Left ventricle myocardium superior (tissue), 1 donor: ENCODE measurements around the gene PRUNE2. TPM values are rescaled to one million over a fixed set of nuclear protein-coding genes. Genes with fewer than 3 reads are reported as not detected.
"Not testable (repeated sequence)": the region's sequence is repeated elsewhere in the genome, so short reads cannot be mapped to it uniquely, and the experiment has no call there.

Experiments used
- ATAC-seq: fragments of 200-7000 bp; cut with Tn5 transposase; one replicate; pipeline ENCODE4 v1.9.1; 2020; ENCODE audit warnings: mild to moderate bottlenecking, moderate library complexity
- DNase-seq: peaks from one replicate; pipeline ENCODE4 v3.0.0-alpha.2; 2020
- intact Hi-C: fragments of 100-400 bp; cut with micrococcal nuclease; formaldehyde crosslinking; loops from one replicate; pipeline ENCODE4 v1.11.0; 2022
- long read RNA-seq: library from polyadenylated mRNA; unstranded; transcript quantifications from one replicate; pipeline ENCODE4 v2.0.0, GENCODE V29; 2021
- total RNA-seq: library from RNA; stranded (reverse); fragmentation: NEBNext Ultra II Directional; extraction: Animal tissue kit (Norgen Biotek cat#: 25700); gene quantifications from one replicate; pipeline ENCODE4 v1.2.1, GENCODE V29; 2021
- donor health status: DM: no; HTN: yes; CAD: no; lungs with severe emphysema.

Gene PRUNE2
- total RNA-seq = 1.4 TPM
- long read RNA-seq = 0 reads

DNA sequence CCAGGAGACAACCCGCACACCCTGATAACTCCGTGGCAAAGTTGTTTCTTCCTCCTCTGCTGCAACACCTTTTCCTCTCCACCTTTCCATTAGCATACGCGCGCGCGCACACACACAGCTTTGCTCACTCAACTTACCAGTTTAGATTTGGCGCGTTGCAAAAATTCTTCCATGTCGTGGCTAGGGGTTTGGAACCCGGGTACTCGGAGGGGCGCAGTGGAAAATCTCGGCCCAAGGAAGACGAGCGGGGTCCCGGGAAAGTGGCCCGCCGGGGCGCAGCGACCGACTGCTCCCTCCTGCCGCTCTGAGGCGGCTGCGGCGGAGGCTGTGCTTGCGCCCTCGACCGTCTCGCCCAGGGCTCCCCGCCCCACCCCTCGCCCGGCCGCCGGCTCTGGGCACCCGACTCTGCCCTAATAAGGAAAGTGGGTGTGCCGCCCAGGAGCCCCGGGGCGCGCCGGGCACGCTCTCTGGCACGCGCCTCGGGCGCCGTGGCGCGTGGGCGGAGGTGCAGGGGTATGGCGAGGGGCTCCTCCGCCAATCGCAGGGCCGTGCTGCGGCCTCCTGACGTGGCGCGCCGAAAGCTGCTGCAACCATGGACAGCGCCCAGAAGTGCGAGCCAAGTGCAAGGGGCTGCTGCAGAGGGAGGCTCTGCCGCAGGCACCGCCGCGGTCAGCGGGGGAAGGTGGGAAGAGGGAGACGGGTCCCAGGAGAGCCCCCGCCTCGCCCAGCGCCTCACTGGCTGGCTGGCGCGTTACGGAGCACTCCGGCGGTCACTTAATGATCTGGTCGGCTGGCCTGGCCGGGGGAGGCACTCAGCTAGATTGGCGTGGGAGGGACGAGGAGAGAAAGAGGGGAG is at the start of gene PRUNE2:
TSS of gene PRUNE2 (minus strand) at position 324 of the 856 bp plus-strand sequence. CDS start at position 173, 151 bp downstream.
- ATAC-seq = peak; percentile 96
- intact Hi-C loops = no loop called here

DNA sequence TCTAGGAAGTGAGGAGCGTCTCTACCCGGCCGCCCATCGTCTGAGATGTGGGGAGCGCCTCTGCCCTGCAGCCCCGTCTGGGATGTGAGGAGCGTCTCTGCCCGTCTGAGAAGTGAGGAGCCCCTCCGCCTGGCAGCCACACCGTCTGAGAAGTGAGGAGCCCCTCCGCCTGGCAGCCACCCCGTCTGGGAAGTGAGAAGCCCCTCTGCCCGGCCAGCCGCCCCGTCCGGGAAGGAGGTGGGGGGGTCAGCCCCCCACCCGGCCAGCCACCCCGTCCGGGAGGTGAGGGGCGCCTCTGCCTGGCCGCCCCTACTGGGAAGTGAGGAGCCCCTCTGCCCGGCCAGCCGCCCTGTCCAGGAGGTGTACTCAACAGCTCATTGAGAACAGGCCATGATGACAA is 49.5 kb upstream of the PRUNE2 start:
- intact Hi-C loops, ATAC-seq, DNase-seq: not testable (repeated sequence)

More for the DNA sequence above, at the start of gene PRUNE2:
- DNase-seq = peak; percentile 62

DNA sequence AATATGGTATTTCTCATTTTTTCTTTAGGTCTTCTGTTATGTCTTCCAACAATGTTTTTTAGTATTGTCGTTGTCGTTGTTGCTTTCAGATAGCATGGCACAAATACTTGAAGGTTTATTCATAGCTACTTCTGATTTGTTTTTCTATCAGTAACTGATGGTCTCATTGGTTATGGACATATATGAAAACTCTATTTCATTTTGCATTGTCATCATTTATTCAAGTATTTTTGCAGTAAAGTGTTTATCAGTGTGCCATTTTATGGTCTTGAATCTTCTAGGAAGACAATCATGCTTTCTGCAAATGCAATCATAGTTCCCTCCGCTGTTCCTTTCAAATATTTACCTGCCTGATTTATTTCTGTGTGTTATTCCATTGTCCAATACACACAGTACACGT is 44.0 kb upstream of the PRUNE2 start:
- DNase-seq (no peak), ATAC-seq (no peak)
- intact Hi-C loops = no loop called here

DNA sequence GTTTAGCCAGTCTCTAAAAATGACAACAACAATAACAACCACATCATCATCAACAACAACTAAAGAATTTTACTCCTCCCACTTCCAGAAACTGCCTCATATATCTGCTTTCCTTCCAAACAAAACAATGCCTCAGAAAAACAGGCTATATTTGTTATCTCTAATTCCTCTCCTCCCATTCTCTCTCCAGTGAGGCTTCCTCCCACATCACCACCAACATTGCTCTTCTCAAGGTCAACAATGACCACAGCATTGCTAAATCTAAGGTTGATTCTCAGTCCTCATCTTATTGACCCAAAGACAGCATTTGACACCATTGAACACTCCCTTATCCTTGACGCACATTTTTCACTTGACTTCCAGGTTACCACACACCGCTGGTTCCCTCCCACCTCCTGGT is 38.1 kb upstream of the PRUNE2 start:
- DNase-seq (no peak), ATAC-seq (no peak)
- intact Hi-C loops = no loop called here

GRCh38 chr9:76943054-76943453 is 37.1 kb upstream of the PRUNE2 start:
- no peak for DNase-seq
- intact Hi-C loops = no loop called here
- no peak for ATAC-seq

DNA sequence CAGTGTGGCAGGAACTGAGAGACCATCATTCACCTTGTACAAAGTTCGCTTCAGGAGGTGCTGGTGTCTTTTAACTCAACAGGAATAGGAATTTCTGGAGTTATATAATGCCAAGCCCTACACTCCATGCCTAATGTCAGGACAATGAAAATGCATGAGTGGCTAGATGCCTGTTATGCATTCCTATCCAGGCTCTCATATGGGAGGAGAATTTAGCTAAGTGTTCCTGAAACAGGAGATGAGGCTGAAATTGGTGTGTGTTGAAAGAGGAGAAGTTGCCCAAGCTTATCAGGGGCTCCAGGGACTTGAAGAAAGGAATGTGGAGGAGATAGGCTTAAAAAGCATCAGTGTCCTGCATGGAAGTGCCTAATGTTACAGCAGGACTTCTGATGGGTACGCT is 26.8 kb upstream of the PRUNE2 start:
- ATAC-seq (no peak), DNase-seq (no peak)
- intact Hi-C loops = no loop called here

DNA sequence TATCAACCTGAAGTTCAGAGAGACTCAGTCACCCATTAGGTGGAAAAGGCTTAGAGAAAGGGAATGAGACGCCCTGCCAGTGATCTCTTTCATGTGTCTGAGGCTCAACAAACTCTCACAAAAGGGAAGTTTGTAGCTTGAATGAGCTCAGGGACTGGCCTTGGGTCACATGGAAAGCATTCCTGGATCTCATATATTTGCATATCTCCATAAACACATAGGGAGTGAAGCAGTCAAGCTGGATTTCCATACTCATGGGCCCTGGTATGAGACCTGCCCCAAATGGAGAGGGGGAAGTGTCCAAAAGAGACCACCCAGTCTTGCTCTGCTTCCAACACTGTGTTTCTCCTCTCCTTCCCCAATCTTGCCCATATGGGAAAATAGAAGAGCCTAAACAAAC is 26.4 kb upstream of the PRUNE2 start:
- ATAC-seq = no peak
- intact Hi-C loops = no loop called here

GRCh38 chr9:76927540-76928240 is 21.8 kb upstream of the PRUNE2 start:
- DNase-seq (no peak), ATAC-seq (no peak)
- intact Hi-C loops = no loop called here

More for the DNA sequence above, 26.4 kb upstream of the PRUNE2 start:
- DNase-seq = no peak

- no peak for DNase-seq
- no peak for ATAC-seq
- intact Hi-C loops = no loop called here
Measured at GRCh38 chr9:76926846-76927245, 20.9 kb upstream of the PRUNE2 start.

GRCh38 chr9:76926324-76926741 is 20.4 kb upstream of the PRUNE2 start:
- no peak for DNase-seq
- intact Hi-C loops = no loop called here
- no peak for ATAC-seq

DNA sequence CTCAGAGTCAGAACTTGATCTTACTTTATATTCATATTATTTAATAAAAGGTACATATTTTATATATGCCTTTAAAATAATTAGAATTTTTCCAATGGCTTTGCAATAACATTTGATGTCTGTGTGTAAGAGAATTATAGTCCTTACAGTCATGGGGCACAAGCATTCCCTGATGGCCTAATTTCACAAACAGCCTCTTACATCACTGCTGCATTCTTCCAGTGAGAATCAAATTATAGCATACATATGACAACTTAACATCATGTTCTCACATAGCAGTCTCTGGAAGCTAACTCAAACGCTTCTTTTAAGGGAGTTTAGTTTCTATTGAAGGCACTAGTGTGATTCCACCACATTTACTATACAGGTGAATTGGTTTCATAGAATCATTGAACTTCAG is 15.3 kb upstream of the PRUNE2 start:
- no peak for ATAC-seq
- DNase-seq = no peak
- intact Hi-C loops = no loop called here

DNA sequence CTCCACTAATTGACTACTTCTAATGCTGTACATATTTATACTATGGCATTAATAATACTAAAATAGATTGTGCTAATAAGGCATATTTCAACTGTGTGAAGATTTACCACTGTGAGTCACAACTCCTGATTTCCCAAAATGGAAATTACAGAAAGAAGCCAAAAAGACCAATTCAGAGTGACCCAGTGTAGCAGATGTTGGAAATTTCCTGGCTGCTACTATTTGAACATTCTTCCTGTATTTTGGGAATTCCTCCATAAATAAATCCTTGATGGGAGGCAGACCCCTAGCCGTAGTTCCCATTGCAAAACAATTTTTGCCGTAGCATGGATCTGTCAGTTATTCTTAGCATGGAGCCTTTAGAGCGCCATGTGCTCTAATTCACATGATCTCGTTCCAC is 11.4 kb upstream of the PRUNE2 start:
- no peak for ATAC-seq
- intact Hi-C loops = no loop called here

GRCh38 chr9:76916231-76916630 is 10.3 kb upstream of the PRUNE2 start:
- no peak for DNase-seq
- no peak for ATAC-seq
- intact Hi-C loops = no loop called here

More for the DNA sequence above, 11.4 kb upstream of the PRUNE2 start:
- DNase-seq = no peak

- no peak for ATAC-seq
- no peak for DNase-seq
- intact Hi-C loops = no loop called here
Measured at GRCh38 chr9:76913467-76913866, 7.6 kb upstream of the PRUNE2 start.

- ATAC-seq = no peak
- no peak for DNase-seq
- intact Hi-C loops = no loop called here
Measured at GRCh38 chr9:76912636-76913275, 6.8 kb upstream of the PRUNE2 start.

GRCh38 chr9:76911971-76912370 is 6.1 kb upstream of the PRUNE2 start:
- DNase-seq (no peak), ATAC-seq (no peak)
- intact Hi-C loops = no loop called here

GRCh38 chr9:76910861-76911260 is 4.9 kb upstream of the PRUNE2 start:
- DNase-seq (no peak), ATAC-seq (no peak)
- intact Hi-C loops = no loop called here

GRCh38 chr9:76906647-76906975 is 697 bp upstream of the PRUNE2 start:
- intact Hi-C loops = no loop called here
- DNase-seq = no peak
- ATAC-seq = no peak

DNA sequence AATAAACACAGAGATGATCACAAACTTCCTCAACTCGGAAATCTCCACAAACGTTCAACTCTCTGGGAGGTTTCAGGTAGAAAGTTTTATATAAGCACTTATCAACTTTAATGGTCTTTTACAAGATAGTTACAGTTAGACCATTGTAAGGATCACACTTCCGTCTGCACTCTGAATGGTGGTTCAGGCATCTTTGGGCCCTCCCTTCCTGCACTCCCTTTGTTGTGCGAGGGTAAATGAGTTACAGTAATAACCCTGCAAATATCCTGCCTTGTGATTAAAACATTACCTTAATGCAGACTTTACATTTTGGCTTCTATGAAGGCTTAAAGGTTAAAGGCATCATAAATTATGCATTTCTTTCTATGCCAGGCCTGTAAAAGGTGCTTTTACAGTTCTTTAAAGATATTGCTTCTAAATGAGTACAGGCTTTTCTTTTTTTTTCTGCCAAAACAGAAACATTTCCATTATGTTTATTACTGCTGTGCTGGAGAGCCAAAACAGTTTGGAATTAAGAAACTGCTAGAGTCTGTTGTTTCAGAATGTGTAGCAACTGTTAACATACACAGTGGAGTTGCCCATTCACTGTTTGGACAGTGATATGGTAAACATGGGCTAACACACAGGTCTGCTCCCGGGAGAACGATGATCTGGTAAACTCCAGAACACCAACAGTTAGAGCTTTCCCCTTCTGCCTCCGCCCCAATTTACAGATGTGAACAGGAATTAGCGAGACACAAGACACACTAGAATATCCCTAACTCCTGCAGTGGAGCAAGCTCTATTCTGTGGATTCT is 1.1 kb downstream of the PRUNE2 start:
- intact Hi-C loops = no loop called here
- ATAC-seq (no peak), DNase-seq (no peak)
